ENCODE data around the gene TCTA.
"Not testable (repeated sequence)": the region's sequence is repeated elsewhere in the genome, so short reads cannot be mapped to it uniquely, and the experiment has no call there.

Gene TCTA

GRCh38 chr3:49411968-49412631 lies at the start of gene TCTA, which contains the start of gene RHOA:
Gene TCTA, plus strand, starts transcription at chr3:49412423. Its CDS starts 4 bp downstream, at chr3:49412427.
Gene RHOA, minus strand, starts transcription at chr3:49411976. Its CDS starts 36,387 bp downstream, at chr3:49375589.
- Mint-ChIP-seq H3K36me3 (peaks cover 25 to 60% of the 10 kb centered on the region in 2 donors), H3K4me1 (peaks cover 47 to 67% of the 10 kb centered on the region in 2 donors), H3K4me3 (peak within 1 kb of the TSS; percentile 94), H3K27me3 (no peaks in the 10 kb centered on the region), H3K9me3 (no peaks in the 10 kb centered on the region), H3K27ac (peak within 1 kb of the TSS; percentile 96)
- peak; percentile 80 to 85 for ATAC-seq (replicated peaks)
- DNase-seq = peak; percentile 98

- Mint-ChIP-seq H3K27ac (peak overlapping the region; percentile 84), H3K27me3 (no peaks in the 10 kb centered on the region), H3K36me3 (peaks cover 37 to 48% of the 10 kb centered on the region in 2 donors), H3K4me1 (peaks cover 9 to 25% of the 10 kb centered on the region in 2 donors), H3K4me3 (no peak overlapping the region), H3K9me3 (no peaks in the 10 kb centered on the region)
- DNase-seq (no peak), ATAC-seq (replicated peaks) (no peak)
These were observed 49.7 kb upstream of the TCTA start for GRCh38 chr3:49362561-49362960.

GRCh38 chr3:49370585-49371290 lies 41.5 kb upstream of the TCTA start:
- DNase-seq (no peak), ATAC-seq (replicated peaks) (no peak)
- Mint-ChIP-seq H3K4me1 (peaks cover 15 to 44% of the 10 kb centered on the region in 2 donors), H3K9me3 (no peaks in the 10 kb centered on the region), H3K27me3 (no peaks in the 10 kb centered on the region), H3K4me3 (no peak overlapping the region), H3K27ac (peak overlapping the region; percentile 27), H3K36me3 (peaks cover 43 to 53% of the 10 kb centered on the region in 2 donors)

- ATAC-seq (replicated peaks) = no peak
- Mint-ChIP-seq H3K4me3 (no peak overlapping the region), H3K36me3 (peaks cover 39 to 47% of the 10 kb centered on the region in 2 donors), H3K27ac (peak overlapping the region; percentile 56), H3K27me3 (no peaks in the 10 kb centered on the region), H3K9me3 (peaks cover under 1 to 1% of the 10 kb centered on the region in 2 donors), H3K4me1 (peaks cover 15 to 46% of the 10 kb centered on the region in 2 donors)
- DNase-seq = no peak
These were observed 40.3 kb upstream of the TCTA start for GRCh38 chr3:49371946-49372345.

- DNase-seq = peak; percentile 41
These were observed 34.7 kb upstream of the TCTA start for GRCh38 chr3:49377483-49377882.

GRCh38 chr3:49378249-49378895 lies 33.9 kb upstream of the TCTA start:
- H3K4me3 Mint-ChIP-seq = peak overlapping the region in 1 of 2 donors; percentile 9
- no peaks in the 10 kb centered on the region for H3K27me3 Mint-ChIP-seq
- DNase-seq (no peak), ATAC-seq (replicated peaks) (no peak)
- peaks cover 21 to 57% of the 10 kb centered on the region in 2 donors for H3K4me1 Mint-ChIP-seq
- H3K27ac Mint-ChIP-seq = peak overlapping the region; percentile 91
- H3K36me3 Mint-ChIP-seq = peaks cover 34 to 42% of the 10 kb centered on the region in 2 donors
- peaks cover 4 to 5% of the 10 kb centered on the region in 2 donors for H3K9me3 Mint-ChIP-seq

More at GRCh38 chr3:49377483-49377882, 34.7 kb upstream of the TCTA start:
- Mint-ChIP-seq H3K9me3 (peaks cover 4 to 5% of the 10 kb centered on the region in 2 donors), H3K27ac (peak overlapping the region; percentile 85), H3K4me1 (peaks cover 23 to 57% of the 10 kb centered on the region in 2 donors), H3K36me3 (peaks cover 41 to 48% of the 10 kb centered on the region in 2 donors), H3K4me3 (peak overlapping the region; percentile 46 to 63), H3K27me3 (no peaks in the 10 kb centered on the region)
- ATAC-seq (replicated peaks) = peak; percentile 85 to 93

- ATAC-seq (replicated peaks) = no peak
- H3K36me3 Mint-ChIP-seq = peaks cover 11 to 38% of the 10 kb centered on the region in 2 donors
- H3K4me3 Mint-ChIP-seq = peak overlapping the region in 1 of 2 donors; percentile 22
- DNase-seq = no peak
- no peaks in the 10 kb centered on the region for H3K27me3 Mint-ChIP-seq
- peaks cover 0 to 2% of the 10 kb centered on the region in 2 donors for H3K9me3 Mint-ChIP-seq
- H3K27ac Mint-ChIP-seq = peak overlapping the region; percentile 1
- peaks cover 29 to 62% of the 10 kb centered on the region in 2 donors for H3K4me1 Mint-ChIP-seq
These were observed 28.8 kb upstream of the TCTA start for GRCh38 chr3:49383387-49383786.

- no peak for DNase-seq
- no peak for ATAC-seq (replicated peaks)
- peak overlapping the region; percentile 69 to 78 for H3K4me3 Mint-ChIP-seq
- H3K4me1 Mint-ChIP-seq = peaks cover 29 to 61% of the 10 kb centered on the region in 2 donors
- no peaks in the 10 kb centered on the region for H3K9me3 Mint-ChIP-seq
- H3K27ac Mint-ChIP-seq = peak overlapping the region; percentile 94
- H3K27me3 Mint-ChIP-seq = no peaks in the 10 kb centered on the region
- peaks cover 4 to 28% of the 10 kb centered on the region in 2 donors for H3K36me3 Mint-ChIP-seq
These were observed 26.6 kb upstream of the TCTA start for GRCh38 chr3:49385617-49386016.

- Mint-ChIP-seq H3K4me3 (peak overlapping the region; percentile 69 to 78), H3K4me1 (peaks cover 29 to 61% of the 10 kb centered on the region in 2 donors), H3K9me3 (no peaks in the 10 kb centered on the region), H3K27me3 (no peaks in the 10 kb centered on the region), H3K27ac (peak overlapping the region; percentile 94), H3K36me3 (peaks cover 4 to 28% of the 10 kb centered on the region in 2 donors)
- no peak for DNase-seq
- ATAC-seq (replicated peaks) = peak; percentile 69 to 71
These were observed 26.0 kb upstream of the TCTA start for GRCh38 chr3:49386056-49386756.

GRCh38 chr3:49387721-49388120 lies 24.5 kb upstream of the TCTA start:
- H3K4me3 Mint-ChIP-seq = no peak overlapping the region

GRCh38 chr3:49388289-49388820 lies 23.9 kb upstream of the TCTA start:
- H3K27me3 Mint-ChIP-seq = no peaks in the 10 kb centered on the region
- H3K4me3 Mint-ChIP-seq = no peak overlapping the region
- peaks cover 31 to 61% of the 10 kb centered on the region in 2 donors for H3K4me1 Mint-ChIP-seq
- H3K27ac Mint-ChIP-seq = peak overlapping the region; percentile 9
- ATAC-seq (replicated peaks) = no peak
- no peak for DNase-seq
- H3K36me3 Mint-ChIP-seq = peaks cover 6 to 34% of the 10 kb centered on the region in 2 donors
- H3K9me3 Mint-ChIP-seq = no peaks in the 10 kb centered on the region

More at GRCh38 chr3:49387721-49388120, 24.5 kb upstream of the TCTA start:
- Mint-ChIP-seq H3K27ac (peak overlapping the region; percentile 31), H3K9me3 (no peaks in the 10 kb centered on the region), H3K27me3 (no peaks in the 10 kb centered on the region), H3K36me3 (peaks cover 4 to 30% of the 10 kb centered on the region in 2 donors), H3K4me1 (peaks cover 29 to 61% of the 10 kb centered on the region in 2 donors)
- ATAC-seq (replicated peaks) (no peak), DNase-seq (no peak)

GRCh38 chr3:49389297-49389696 lies 22.9 kb upstream of the TCTA start:
- H3K27ac Mint-ChIP-seq = no peak overlapping the region

GRCh38 chr3:49391310-49391709 lies 20.9 kb upstream of the TCTA start:
- H3K4me1 Mint-ChIP-seq = peaks cover 36 to 71% of the 10 kb centered on the region in 2 donors
- ATAC-seq (replicated peaks); H3K27ac Mint-ChIP-seq; H3K4me3 Mint-ChIP-seq; H3K27me3 Mint-ChIP-seq; H3K9me3 Mint-ChIP-seq; DNase-seq: not testable (repeated sequence)
- H3K36me3 Mint-ChIP-seq = peaks cover 21 to 50% of the 10 kb centered on the region in 2 donors

More at GRCh38 chr3:49389297-49389696, 22.9 kb upstream of the TCTA start:
- Mint-ChIP-seq H3K4me1 (peaks cover 27 to 62% of the 10 kb centered on the region in 2 donors), H3K27me3 (no peaks in the 10 kb centered on the region), H3K9me3 (no peaks in the 10 kb centered on the region), H3K36me3 (peaks cover 7 to 35% of the 10 kb centered on the region in 2 donors), H3K4me3 (no peak overlapping the region)
- DNase-seq (no peak), ATAC-seq (replicated peaks) (no peak)
